ENCODE data around the gene CDX1.

DNA sequence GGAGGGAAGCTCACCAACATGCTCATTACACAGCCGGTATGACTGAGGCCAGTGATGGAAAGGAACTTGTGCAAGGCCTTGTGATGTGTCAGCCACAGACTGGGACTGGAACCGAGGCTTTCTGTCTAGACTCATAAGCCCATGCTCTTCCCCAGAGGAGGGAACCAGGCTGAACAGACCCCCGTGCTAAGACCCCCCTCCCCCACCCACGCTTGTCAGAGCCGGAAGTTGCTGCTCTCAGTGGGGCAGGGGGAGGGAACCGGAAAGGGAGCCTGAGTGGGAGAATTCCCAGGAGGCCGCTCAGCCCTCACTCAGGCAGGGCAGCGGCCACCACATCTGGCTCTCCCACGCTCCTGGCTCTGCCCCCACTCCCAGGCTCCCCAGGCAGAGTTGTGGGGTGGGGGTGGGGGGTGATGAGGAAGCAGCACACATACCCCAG, 6.8 kb upstream of the CDX1 start:
- TF ChIP-seq, protein P1, sequence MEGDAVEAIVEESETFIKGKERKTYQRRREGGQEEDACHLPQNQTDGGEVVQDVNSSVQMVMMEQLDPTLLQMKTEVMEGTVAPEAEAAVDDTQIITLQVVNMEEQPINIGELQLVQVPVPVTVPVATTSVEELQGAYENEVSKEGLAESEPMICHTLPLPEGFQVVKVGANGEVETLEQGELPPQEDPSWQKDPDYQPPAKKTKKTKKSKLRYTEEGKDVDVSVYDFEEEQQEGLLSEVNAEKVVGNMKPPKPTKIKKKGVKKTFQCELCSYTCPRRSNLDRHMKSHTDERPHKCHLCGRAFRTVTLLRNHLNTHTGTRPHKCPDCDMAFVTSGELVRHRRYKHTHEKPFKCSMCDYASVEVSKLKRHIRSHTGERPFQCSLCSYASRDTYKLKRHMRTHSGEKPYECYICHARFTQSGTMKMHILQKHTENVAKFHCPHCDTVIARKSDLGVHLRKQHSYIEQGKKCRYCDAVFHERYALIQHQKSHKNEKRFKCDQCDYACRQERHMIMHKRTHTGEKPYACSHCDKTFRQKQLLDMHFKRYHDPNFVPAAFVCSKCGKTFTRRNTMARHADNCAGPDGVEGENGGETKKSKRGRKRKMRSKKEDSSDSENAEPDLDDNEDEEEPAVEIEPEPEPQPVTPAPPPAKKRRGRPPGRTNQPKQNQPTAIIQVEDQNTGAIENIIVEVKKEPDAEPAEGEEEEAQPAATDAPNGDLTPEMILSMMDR (IDR thresholded peaks at IDR 0.05) = no peak
- TF ChIP-seq POLR2A (IDR thresholded peaks at IDR 0.05) = no peak
